Measurements from ENCODE around the gene PPHLN1. TPM values are rescaled to one million over a fixed set of nuclear protein-coding genes. Genes with fewer than 3 reads are reported as not detected.
"Not testable (repeated sequence)": the region's sequence is repeated elsewhere in the genome, so short reads cannot be mapped to it uniquely, and the experiment has no call there.

Gene PPHLN1
- total RNA-seq, 1 experiment from 2014 or later, result 87.6 TPM

- intact Hi-C loops (cut with micrococcal nuclease; ENCODE audit: unreplicated experiment), result no loop called here
- TF ChIP-seq CTCF (IDR thresholded peaks at IDR 0.05; ENCODE audit: insufficient read depth in 1 of 2, low read depth in 1 of 2, low read length in 1 of 2, severe bottlenecking in 1 of 2, unreplicated experiment in 1 of 2), result no peak
Observed at GRCh38 chr12:42325326-42325652, 678 bp upstream of the PPHLN1 start.

GRCh38 chr12:42326541-42327226, 717 bp downstream of the PPHLN1 start:
- no peaks in the 10 kb centered on the region for H3K9me3 Mint-ChIP-seq (ENCODE audit: unreplicated experiment)
- H3K36me3 ChIP-seq (ENCODE audit: control insufficient read depth, insufficient read depth, low read length), result no peaks in the 10 kb centered on the region
- BruUV-seq (replicated peaks), result no TSS peak
- peak overlapping the region; percentile 100 for H3K27ac Mint-ChIP-seq (ENCODE audit: unreplicated experiment)
- H3K4me1 ChIP-seq, result peaks cover 18% of the 10 kb centered on the region
- no peaks in the 10 kb centered on the region for H3K9me3 ChIP-seq
- H3K4me1 Mint-ChIP-seq (ENCODE audit: low read depth, unreplicated experiment), result peaks cover 9% of the 10 kb centered on the region
- POLR2A ChIA-PET, result no interaction called here
- intact Hi-C loops (cut with micrococcal nuclease; ENCODE audit: unreplicated experiment), result loop anchor here (2.0 kb wide), 1 partner anchor 88 kb away; the partner anchor contains the start of gene YAF2
- CTCF ChIA-PET, result interaction anchor here (0.5 to 1.1 kb wide), 2 partner anchors 28 to 35 kb away, joined by 3 to 6 read pairs; no protein-coding TSS in a partner anchor
- peak overlapping the region; percentile 57 for H3K4me3 ChIP-seq (ENCODE audit: low read depth, low read length)
- no peak for DNase-seq
- H3K27me3 ChIP-seq (replicated peaks; ENCODE audit: control insufficient read depth, insufficient read depth, low read length), result no peaks in the 10 kb centered on the region
- H3K27me3 Mint-ChIP-seq (ENCODE audit: insufficient read depth, unreplicated experiment), result no peaks in the 10 kb centered on the region
- peak overlapping the region; percentile 100 for H3K4me3 Mint-ChIP-seq (ENCODE audit: unreplicated experiment)
- H3K36me3 Mint-ChIP-seq (ENCODE audit: insufficient read depth, unreplicated experiment), result peaks cover 9% of the 10 kb centered on the region
- TF ChIP-seq CTCF (IDR thresholded peaks at IDR 0.05; ENCODE audit: insufficient read depth in 1 of 2, low read depth in 1 of 2, low read length in 1 of 2, severe bottlenecking in 1 of 2, unreplicated experiment in 1 of 2), result no peak

More at GRCh38 chr12:42325326-42325652, 678 bp upstream of the PPHLN1 start:
- Mint-ChIP-seq H3K4me1 (ENCODE audit: low read depth, unreplicated experiment) (peaks cover 8% of the 10 kb centered on the region), H3K4me3 (ENCODE audit: unreplicated experiment) (peak overlapping the region; percentile 100), H3K9me3 (ENCODE audit: unreplicated experiment) (no peaks in the 10 kb centered on the region), H3K27ac (ENCODE audit: unreplicated experiment) (peak overlapping the region; percentile 100), H3K27me3 (ENCODE audit: insufficient read depth, unreplicated experiment) (no peaks in the 10 kb centered on the region), H3K36me3 (ENCODE audit: insufficient read depth, unreplicated experiment) (peaks cover 9% of the 10 kb centered on the region)
- peak overlapping the region; percentile 57 for H3K4me3 ChIP-seq (ENCODE audit: low read depth, low read length)
- no peaks in the 10 kb centered on the region for H3K36me3 ChIP-seq (ENCODE audit: control insufficient read depth, insufficient read depth, low read length)
- H3K9me3 ChIP-seq, result no peaks in the 10 kb centered on the region
- no peak for DNase-seq
- ChIA-PET POLR2A (no interaction called here), CTCF (interaction anchor here (1.1 kb wide), 1 partner anchor 27 kb away, joined by 3 read pairs; no protein-coding TSS in a partner anchor)
- peaks cover 18% of the 10 kb centered on the region for H3K4me1 ChIP-seq
- no peaks in the 10 kb centered on the region for H3K27me3 ChIP-seq (replicated peaks; ENCODE audit: control insufficient read depth, insufficient read depth, low read length)
- BruUV-seq (replicated peaks), result no TSS peak

- no peaks in the 10 kb centered on the region for H3K9me3 Mint-ChIP-seq (ENCODE audit: unreplicated experiment)
- TF ChIP-seq CTCF (IDR thresholded peaks at IDR 0.05; ENCODE audit: insufficient read depth in 1 of 2, low read depth in 1 of 2, low read length in 1 of 2, severe bottlenecking in 1 of 2, unreplicated experiment in 1 of 2), result no peak
- H3K4me1 ChIP-seq, result peaks cover 18% of the 10 kb centered on the region
- intact Hi-C loops (cut with micrococcal nuclease; ENCODE audit: unreplicated experiment), result loop anchor here (2.0 kb wide), 1 partner anchor 88 kb away; the partner anchor contains the start of gene YAF2
- H3K9me3 ChIP-seq, result no peaks in the 10 kb centered on the region
- H3K36me3 Mint-ChIP-seq (ENCODE audit: insufficient read depth, unreplicated experiment), result peaks cover 9% of the 10 kb centered on the region
- H3K27ac Mint-ChIP-seq (ENCODE audit: unreplicated experiment), result peak overlapping the region; percentile 100
- peak overlapping the region; percentile 100 for H3K4me3 Mint-ChIP-seq (ENCODE audit: unreplicated experiment)
- peaks cover 13% of the 10 kb centered on the region for H3K4me1 Mint-ChIP-seq (ENCODE audit: low read depth, unreplicated experiment)
- DNase-seq, result no peak
- H3K4me3 ChIP-seq (ENCODE audit: low read depth, low read length), result peak overlapping the region; percentile 57
- BruUV-seq (replicated peaks), result no TSS peak
- no peaks in the 10 kb centered on the region for H3K27me3 ChIP-seq (replicated peaks; ENCODE audit: control insufficient read depth, insufficient read depth, low read length)
- no peaks in the 10 kb centered on the region for H3K36me3 ChIP-seq (ENCODE audit: control insufficient read depth, insufficient read depth, low read length)
- POLR2A ChIA-PET, result no interaction called here
- H3K27me3 Mint-ChIP-seq (ENCODE audit: insufficient read depth, unreplicated experiment), result no peaks in the 10 kb centered on the region
- CTCF ChIA-PET, result interaction anchor here (0.5 kb wide), 1 partner anchor 36 kb away, joined by 6 read pairs; no protein-coding TSS in a partner anchor
Observed at GRCh38 chr12:42327227-42327590, 1.2 kb downstream of the PPHLN1 start.

- H3K4me3 Mint-ChIP-seq (ENCODE audit: unreplicated experiment); intact Hi-C loops (cut with micrococcal nuclease; ENCODE audit: unreplicated experiment); H3K9me3 Mint-ChIP-seq (ENCODE audit: unreplicated experiment); H3K9me3 ChIP-seq; CTCF ChIA-PET; H3K36me3 ChIP-seq (ENCODE audit: control insufficient read depth, insufficient read depth, low read length); H3K27me3 Mint-ChIP-seq (ENCODE audit: insufficient read depth, unreplicated experiment); H3K4me3 ChIP-seq (ENCODE audit: low read depth, low read length); DNase-seq; H3K4me1 ChIP-seq; H3K36me3 Mint-ChIP-seq (ENCODE audit: insufficient read depth, unreplicated experiment); BruUV-seq (replicated peaks); POLR2A ChIA-PET; H3K27ac Mint-ChIP-seq (ENCODE audit: unreplicated experiment); H3K27me3 ChIP-seq (replicated peaks; ENCODE audit: control insufficient read depth, insufficient read depth, low read length): not testable (repeated sequence)
- H3K4me1 Mint-ChIP-seq (ENCODE audit: low read depth, unreplicated experiment), result peaks cover 19% of the 10 kb centered on the region
Observed at GRCh38 chr12:42330097-42330496, 4.1 kb downstream of the PPHLN1 start.
